HK-2 (cell line): Measurements from ENCODE around the gene FIGN.

Experiments used
- DNase-seq: peaks from one replicate; pipeline ENCODE4 v3.0.0-alpha.2; 2018; ENCODE audit not compliant: unreplicated experiment

The FIGN gene

GRCh38 chr2:163564236-163564635 lies 171.6 kb downstream of the FIGN start:
- no peak for DNase-seq

- no peak for DNase-seq
Observed at GRCh38 chr2:163563336-163563735, 172.5 kb downstream of the FIGN start.

- no peak for DNase-seq
Observed at GRCh38 chr2:163558251-163559021, 177.4 kb downstream of the FIGN start.

- no peak for DNase-seq
Observed at GRCh38 chr2:163556511-163556910, 179.3 kb downstream of the FIGN start.

- DNase-seq, result no peak
Observed at GRCh38 chr2:163554864-163555263, 180.9 kb downstream of the FIGN start.

GRCh38 chr2:163553601-163554000 lies 182.2 kb downstream of the FIGN start:
- no peak for DNase-seq

- DNase-seq, result no peak
Observed at GRCh38 chr2:163552758-163553157, 183.1 kb downstream of the FIGN start.

GRCh38 chr2:163551616-163552373 lies 184.0 kb downstream of the FIGN start:
- no peak for DNase-seq

GRCh38 chr2:163548970-163549369 lies 186.8 kb downstream of the FIGN start:
- DNase-seq, result no peak
